ENCODE measurements around the gene F2RL1.
"Not testable (repeated sequence)": the region's sequence is repeated elsewhere in the genome, so short reads cannot be mapped to it uniquely, and the experiment has no call there.

F2RL1 gene

GRCh38 chr5:76807296-76807695, 11.5 kb upstream of the F2RL1 start:
- no peak for DNase-seq (ENCODE audit: low read depth in 2 of 2)

GRCh38 chr5:76808141-76808691, 10.6 kb upstream of the F2RL1 start:
- no peak for DNase-seq (ENCODE audit: low read depth in 2 of 2)

DNA sequence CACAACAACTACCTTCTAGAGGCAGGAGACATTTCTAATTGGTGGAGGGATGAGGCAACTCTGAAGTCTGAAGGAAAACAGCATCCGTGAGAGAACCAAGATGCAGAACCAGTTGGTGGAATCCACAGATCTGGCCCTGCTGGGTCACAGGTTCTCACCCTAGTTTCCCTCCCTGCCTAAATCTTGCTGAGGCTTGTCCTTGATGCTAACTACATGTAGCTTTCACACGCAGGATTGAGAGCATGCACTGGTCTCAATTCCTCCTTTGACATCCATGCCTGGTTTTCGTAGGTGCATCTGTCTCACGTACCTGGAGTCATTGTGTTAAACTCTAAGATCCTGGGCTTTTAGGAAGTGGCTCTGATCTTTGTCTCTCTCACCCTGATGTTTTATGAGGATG, 9.7 kb upstream of the F2RL1 start:
- DNase-seq (ENCODE audit: low read depth in 2 of 2) = no peak

DNA sequence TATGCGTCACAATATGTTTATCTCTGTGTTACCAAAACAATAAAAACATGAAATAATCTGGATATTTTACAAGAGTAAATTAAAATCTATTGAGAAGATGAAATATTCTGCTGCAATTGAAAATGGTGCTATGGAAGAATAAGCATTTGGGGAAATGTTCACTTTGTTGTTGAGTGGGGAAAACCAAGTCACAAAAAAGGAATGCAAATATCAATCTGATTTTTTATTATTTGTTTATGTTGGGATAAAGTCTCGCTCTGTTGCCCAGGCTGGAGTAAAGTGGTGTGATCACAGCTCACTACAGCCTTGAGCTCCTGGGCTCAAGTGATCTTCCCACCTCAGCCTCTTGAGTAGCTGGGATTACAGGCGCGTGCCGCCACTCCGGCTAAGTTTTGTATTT, 8.6 kb upstream of the F2RL1 start:
- DNase-seq (ENCODE audit: low read depth in 2 of 2) = no peak

DNA sequence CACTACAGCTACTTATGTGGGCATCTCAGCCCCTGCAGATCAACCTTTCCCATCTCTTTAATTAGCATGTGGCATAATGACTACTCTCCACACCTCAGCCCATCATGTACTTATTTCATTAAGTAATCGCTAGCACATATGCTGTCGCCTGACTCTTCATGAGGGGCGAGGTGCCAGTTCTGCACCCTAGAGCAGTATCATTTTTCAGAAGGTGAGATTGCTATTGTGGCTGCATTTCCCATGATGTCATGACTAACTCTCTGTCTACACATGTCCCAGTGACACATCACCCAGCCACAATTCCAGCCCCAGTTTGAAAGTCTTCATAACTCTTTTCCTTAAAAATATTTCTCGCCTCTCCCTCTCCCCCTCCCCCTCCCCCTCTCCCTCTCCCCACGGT, 7.6 kb upstream of the F2RL1 start:
- DNase-seq (ENCODE audit: low read depth in 2 of 2) = no peak

GRCh38 chr5:76812209-76812608, 6.6 kb upstream of the F2RL1 start:
- DNase-seq (ENCODE audit: low read depth in 2 of 2) = not testable (repeated sequence)

GRCh38 chr5:76813982-76814562, 4.8 kb upstream of the F2RL1 start:
- no peak for DNase-seq (ENCODE audit: low read depth in 2 of 2)

- DNase-seq (ENCODE audit: low read depth in 2 of 2) = no peak
These were observed 2.6 kb upstream of the F2RL1 start for GRCh38 chr5:76816110-76816831.

- no peak for DNase-seq (ENCODE audit: low read depth in 2 of 2)
These were observed 1.2 kb downstream of the F2RL1 start for GRCh38 chr5:76819851-76820525.

DNA sequence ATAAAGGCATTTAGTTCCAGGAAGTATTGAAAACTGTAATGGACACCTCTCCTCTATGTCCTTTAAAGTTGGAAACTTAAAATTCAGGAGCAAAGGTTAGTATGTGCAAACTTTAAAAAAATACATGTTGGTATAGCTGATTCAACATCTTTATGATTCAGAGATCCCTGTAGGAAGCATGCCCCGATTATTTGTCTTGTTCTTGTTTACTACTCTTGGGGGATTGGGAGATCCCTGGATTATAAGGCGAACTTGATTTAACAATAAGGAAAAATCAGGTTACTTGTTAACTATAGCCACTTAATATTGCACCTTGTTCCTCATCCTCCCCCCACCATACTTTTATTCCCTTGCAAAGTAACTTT, 1.7 kb downstream of the F2RL1 start:
- DNase-seq (ENCODE audit: low read depth in 2 of 2) = no peak

GRCh38 chr5:76821136-76821535, 2.3 kb downstream of the F2RL1 start:
- DNase-seq (ENCODE audit: low read depth in 2 of 2) = no peak

DNA sequence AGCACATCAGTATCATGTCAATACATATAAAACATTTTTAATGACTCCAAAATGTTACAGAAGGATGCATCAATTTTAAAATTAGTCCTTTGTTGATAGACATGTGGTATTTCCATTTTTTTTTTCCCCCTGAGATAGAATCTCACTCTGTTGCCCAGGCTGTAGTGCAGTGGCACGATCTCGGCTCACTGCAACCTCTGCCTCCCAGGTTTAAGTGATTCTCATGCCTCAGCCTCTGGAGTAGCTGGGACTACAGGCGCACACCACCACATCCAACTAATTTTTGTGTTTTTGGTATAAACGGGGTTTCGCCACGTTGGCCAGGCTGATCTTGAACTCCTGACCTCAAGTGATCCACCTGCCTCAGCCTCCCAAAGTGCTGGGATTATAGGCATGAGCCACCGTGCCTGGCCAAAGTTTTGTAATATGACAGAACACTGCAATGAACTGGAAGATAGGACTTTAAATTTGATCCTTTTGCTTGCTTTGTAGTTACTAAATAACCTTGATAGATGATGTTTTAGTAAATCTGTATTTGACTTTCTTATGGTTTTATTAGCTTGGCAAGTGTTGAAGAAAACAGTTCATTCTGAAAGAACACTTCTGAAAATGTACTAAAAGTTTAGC, 3.4 kb downstream of the F2RL1 start:
- not testable (repeated sequence) for DNase-seq (ENCODE audit: low read depth in 2 of 2)

GRCh38 chr5:76826416-76826815, 7.6 kb downstream of the F2RL1 start:
- not testable (repeated sequence) for DNase-seq (ENCODE audit: low read depth in 2 of 2)

GRCh38 chr5:76831110-76831452, 12.3 kb downstream of the F2RL1 start:
- DNase-seq (ENCODE audit: low read depth in 2 of 2) = no peak

GRCh38 chr5:76836181-76836580, 17.4 kb downstream of the F2RL1 start:
- no peak for DNase-seq (ENCODE audit: low read depth in 2 of 2)

GRCh38 chr5:76836585-76836984, 17.8 kb downstream of the F2RL1 start:
- DNase-seq (ENCODE audit: low read depth in 2 of 2) = no peak

DNA sequence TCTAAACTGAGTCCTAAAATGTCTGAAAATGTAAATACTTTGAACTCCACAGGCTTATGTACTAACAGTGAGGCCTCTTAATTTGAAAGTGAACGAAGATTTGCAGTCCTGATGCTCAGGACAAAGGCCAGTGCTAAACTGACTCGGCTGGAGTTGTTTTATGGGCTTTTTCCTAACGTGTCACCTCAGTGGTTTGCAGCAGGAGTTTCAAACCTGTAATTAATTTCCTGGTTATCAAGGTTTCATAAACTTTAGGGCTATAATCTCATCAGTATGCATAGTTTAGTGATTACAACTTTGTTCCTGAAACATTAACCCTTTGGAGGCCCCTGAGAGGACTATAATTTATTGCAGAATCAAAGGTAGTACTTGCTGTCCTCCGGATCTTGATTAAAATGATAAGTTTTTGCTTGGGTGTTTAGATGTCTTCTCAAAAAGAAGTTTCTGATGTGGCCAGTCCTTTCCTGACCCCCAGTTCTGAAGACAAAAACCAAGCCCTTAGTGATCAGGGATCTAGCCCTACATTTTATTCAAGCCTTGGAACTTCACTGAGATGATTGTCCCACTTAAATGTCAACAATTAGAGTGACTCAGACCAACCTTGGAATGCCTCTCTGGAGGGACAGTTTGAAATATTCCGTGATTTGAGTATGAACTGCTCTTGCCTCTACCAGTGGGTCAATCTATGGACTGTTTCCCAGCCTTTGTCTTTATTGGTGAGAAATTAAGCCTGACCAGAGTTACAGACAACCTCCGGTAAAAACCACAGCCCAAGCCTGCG, 19.8 kb downstream of the F2RL1 start:
- no peak for DNase-seq (ENCODE audit: low read depth in 2 of 2)

DNA sequence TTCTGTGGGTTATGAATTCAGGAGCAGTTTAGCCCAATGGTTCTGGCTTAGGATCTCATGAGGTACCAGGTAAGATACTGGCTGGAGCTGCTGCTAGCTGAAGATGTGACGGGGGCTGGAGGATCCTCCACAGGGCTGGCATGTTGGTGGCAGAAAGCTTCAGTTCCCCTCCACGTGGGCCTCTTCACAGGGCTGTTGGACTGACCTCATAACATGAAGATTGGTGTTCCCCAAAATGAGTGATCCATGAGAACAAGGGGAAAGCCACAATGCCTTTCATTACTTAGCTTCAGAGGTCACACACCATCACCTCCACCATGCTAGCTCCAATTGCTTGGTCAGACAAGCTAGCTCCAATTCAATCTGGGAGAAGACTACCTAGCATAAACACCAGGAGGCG, 22.5 kb downstream of the F2RL1 start:
- no peak for DNase-seq (ENCODE audit: low read depth in 2 of 2)

GRCh38 chr5:76845890-76846289, 27.1 kb downstream of the F2RL1 start:
- DNase-seq (ENCODE audit: low read depth in 2 of 2) = no peak

- no peak for DNase-seq (ENCODE audit: low read depth in 2 of 2)
These were observed 30.8 kb downstream of the F2RL1 start, which contains the start of gene S100Z for GRCh38 chr5:76849419-76850291. TSS of gene S100Z (plus strand) at chr5:76850014. CDS start at chr5:76875360, 25,346 bp downstream.

Measured in stimulated activated CD4-positive, alpha-beta T cell treated with anti-CD3 and anti-CD28 coated beads, Interleukin-1b, Interleukin-23, amount 100 ng/mL, for 1 hour (primary cell).